Measurements from ENCODE around the gene KIAA2012.

- TF ChIP-seq CTCF (IDR thresholded peaks at IDR 0.05) (no peak), POLR2AphosphoS5 (IDR thresholded peaks at IDR 0.05) (no peak)
Observed at GRCh38 chr2:202112041-202112440, 39.0 kb downstream of the KIAA2012 start.

Measured in prostate gland (tissue), 2 donors.